Measurements from ENCODE around the gene SLAMF6.
"Not testable (repeated sequence)": the region's sequence is repeated elsewhere in the genome, so short reads cannot be mapped to it uniquely, and the experiment has no call there.

Gene SLAMF6

DNA sequence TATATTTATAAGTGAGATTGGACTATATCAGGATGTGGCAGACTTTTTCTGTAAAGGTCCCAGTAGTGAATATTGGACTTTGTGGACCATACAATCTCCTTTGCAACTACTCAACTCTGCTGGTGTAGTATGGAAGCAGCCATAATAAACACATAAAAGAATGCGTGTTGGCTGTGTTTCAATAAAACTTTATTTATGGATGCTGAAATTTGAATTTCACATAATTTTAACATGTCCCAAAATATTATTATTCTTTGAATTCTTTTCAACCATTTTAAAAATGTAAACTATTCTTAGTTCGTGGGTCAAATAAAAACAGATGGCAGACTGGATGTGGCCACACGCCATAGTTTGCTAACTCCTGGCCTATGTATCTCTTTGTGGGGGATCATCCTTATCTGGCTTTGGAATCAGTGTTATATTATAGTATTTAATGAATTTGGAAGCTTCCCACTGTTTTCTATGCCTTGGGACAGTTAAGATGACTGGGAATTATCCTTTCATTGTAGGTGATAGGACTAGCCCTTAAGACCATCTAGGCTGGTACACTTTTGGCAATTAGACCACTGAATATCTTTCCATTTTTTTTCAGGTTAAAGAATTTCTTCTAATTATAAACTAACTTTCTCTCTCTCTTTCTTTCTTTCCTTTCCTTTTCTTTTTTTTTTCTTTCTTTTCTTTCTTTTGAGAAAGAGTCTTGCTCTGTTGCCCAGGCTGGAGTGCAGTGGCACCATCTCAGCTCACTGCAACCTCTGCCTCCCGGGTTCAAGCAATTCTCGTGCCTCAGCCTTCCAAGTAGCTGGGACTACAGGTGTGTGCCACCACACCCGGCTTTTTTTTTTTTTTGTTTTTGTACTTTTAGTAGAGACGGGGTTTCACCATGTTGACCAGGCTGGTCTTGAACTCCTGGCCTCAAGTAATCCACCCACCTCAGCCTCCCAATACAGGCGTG lies 14.9 kb upstream of the SLAMF6 start:
- DNase-seq (ENCODE audit: low spot score): no peak
- in situ Hi-C loops (cut with MboI; ENCODE audit: low sequenced_read_pairs, unreplicated experiment): no loop called here
- TF ChIP-seq, protein P1, sequence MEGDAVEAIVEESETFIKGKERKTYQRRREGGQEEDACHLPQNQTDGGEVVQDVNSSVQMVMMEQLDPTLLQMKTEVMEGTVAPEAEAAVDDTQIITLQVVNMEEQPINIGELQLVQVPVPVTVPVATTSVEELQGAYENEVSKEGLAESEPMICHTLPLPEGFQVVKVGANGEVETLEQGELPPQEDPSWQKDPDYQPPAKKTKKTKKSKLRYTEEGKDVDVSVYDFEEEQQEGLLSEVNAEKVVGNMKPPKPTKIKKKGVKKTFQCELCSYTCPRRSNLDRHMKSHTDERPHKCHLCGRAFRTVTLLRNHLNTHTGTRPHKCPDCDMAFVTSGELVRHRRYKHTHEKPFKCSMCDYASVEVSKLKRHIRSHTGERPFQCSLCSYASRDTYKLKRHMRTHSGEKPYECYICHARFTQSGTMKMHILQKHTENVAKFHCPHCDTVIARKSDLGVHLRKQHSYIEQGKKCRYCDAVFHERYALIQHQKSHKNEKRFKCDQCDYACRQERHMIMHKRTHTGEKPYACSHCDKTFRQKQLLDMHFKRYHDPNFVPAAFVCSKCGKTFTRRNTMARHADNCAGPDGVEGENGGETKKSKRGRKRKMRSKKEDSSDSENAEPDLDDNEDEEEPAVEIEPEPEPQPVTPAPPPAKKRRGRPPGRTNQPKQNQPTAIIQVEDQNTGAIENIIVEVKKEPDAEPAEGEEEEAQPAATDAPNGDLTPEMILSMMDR (IDR thresholded peaks at IDR 0.05; ENCODE audit: borderline replicate concordance, control extremely low read depth, extremely low read depth, insufficient read depth, missing control alignments): no peak

DNA sequence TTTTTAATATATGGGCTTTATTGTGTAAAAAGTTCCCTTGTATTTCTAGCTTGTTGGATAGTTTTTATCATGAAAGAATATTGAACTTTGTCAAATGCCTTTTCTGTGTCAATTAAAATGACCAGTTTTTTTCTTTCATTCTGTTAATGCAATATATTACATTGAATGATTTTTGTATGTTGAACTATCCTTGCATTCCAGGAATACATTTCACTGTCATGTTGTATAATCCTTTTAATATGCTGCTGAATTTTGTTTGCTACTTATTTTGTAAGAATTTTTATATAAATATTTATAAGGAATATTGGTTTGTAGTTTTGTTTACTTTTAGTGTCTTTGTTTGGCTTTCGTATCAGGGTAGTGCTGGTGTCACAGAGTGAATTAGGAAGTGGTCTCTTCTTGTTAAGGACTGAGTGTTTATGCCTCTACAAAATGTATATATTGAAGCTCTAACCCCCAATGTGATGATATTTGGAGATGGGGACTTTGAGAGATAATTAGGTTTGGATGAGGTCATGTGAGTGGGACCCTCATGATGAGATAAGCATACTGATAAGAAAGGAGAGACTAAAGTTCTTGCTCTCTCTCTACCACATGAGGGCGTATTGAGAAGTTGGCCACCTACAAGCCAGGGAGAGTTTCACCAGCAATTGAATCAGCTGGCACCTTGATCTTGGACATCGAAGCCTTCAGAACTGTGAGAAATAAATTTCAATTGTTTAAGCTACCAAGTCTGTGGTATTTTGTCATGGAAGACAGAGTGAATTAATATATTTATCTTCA lies 12.0 kb upstream of the SLAMF6 start:
- in situ Hi-C loops (cut with MboI; ENCODE audit: low sequenced_read_pairs, unreplicated experiment): no loop called here
- TF ChIP-seq, protein P1 (IDR thresholded peaks at IDR 0.05; ENCODE audit: borderline replicate concordance, control extremely low read depth, extremely low read depth, insufficient read depth, missing control alignments): no peak
- no peak for DNase-seq (ENCODE audit: low spot score)

DNA sequence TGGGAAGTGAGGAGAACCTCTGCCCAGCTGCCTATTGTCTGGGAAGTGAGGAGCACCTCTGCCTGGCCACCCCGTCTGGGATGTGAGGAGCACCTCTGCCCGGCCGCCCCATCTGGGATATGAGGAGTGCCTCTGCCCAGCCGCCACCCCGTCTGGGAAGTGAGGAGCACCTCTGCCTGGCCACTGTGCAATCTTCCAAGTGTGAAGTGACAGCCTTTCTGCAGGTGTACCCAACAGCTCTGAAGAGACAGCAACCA lies 9.4 kb upstream of the SLAMF6 start:
- DNase-seq (ENCODE audit: low spot score); in situ Hi-C loops (cut with MboI; ENCODE audit: low sequenced_read_pairs, unreplicated experiment): not testable (repeated sequence)

DNA sequence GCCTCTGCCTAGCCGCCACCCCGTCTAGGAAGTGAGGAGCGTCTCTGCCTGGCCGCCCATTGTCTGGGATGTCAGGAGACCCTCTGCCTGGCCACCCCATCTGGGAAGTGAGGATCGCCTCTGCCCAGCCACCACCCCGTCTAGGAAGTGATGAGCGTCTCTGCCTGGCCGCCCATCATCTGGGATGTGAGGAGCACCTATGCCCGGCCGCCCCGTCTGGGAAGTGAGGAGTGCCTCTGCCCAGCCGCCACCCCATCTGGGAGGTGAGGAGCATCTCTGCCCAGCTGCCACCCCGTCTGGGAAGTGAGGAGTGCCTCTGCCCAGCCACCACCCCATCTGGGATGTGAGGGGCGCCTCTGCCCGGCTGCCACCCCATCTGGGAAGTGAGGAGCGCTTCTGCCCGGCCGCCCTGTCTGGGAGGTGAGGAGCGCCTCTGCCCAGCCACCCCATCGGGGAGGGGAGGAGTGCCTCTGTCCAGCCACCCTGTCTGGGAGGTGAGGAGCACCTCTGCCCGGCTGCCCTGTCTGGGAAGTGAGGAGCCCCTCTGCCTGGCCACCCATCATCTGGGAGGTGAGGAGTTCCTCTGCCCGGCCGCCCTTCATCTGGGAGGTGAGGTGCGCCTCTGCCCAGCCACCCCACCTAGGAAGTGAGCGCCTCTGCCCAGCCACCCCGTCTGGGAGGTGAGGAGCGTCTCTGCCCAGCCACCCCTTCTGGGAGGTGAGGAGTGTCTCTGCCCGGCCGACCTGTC lies 8.9 kb upstream of the SLAMF6 start:
- DNase-seq (ENCODE audit: low spot score); in situ Hi-C loops (cut with MboI; ENCODE audit: low sequenced_read_pairs, unreplicated experiment): not testable (repeated sequence)

DNA sequence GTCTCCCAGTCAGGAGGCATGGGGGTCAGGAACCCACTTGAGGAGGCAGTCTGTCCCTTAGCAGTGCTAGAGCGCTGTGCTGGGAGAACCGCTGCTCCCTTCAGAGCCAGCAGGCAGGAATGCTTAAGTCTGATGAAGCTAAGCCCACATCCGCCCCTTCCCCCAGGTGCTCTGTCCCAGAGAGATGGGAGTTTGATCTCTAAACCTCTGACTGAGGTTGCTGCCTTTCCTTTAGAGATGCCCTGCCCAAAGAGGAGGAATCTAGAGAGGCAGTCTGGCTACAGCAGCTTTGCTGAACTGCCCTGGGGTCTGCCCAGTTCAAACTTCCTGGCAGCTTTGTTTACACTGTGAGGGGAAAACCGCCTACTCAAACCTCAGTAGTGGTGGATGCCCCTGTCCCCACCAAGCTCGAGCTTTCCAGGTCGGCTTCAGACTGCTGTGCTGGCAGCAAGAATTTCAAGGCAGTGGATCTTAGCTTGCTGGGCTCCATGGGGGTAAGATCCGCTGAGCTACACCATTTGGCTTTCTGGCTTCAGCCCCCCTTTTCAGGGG lies 6.4 kb upstream of the SLAMF6 start:
- DNase-seq (ENCODE audit: low spot score); in situ Hi-C loops (cut with MboI; ENCODE audit: low sequenced_read_pairs, unreplicated experiment): not testable (repeated sequence)

DNA sequence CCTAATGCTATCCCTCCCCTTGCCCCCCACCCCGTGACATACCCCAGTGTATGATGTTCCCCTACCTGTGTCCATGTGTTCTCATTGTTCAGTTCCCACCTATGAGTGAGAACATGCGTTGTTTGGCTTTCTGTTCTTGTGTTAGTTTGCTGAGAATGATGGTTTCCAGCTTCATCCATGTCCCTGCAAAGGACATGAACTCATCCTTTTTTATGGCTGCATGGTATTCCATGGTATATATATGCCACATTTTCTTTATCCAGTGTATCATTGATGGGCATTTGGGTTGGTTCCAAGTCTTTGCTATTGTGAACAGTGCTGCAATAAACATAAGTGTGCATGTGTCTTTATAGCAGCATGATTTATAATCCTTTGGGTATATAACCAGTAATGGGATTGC lies 734 bp upstream of the SLAMF6 start:
- in situ Hi-C loops (cut with MboI; ENCODE audit: low sequenced_read_pairs, unreplicated experiment); DNase-seq (ENCODE audit: low spot score): not testable (repeated sequence)

DNA sequence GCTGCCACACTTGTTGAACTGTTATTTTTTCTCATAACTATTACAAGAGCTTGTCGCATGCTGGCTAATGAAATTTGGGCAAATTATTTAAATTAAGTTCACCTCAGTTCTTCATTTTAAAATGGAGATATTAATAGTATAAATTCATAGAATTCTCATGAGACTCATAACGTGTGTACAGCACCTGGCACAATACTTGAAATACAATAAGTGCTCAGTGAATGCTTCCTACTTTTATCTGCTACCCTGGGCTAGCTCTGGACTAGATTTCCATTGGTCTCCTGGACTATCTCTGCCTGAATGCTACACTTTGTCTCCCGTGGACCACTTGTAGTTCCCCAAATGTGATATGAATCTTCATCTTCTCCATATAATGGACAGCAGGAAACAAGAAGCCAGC lies 919 bp downstream of the SLAMF6 start:
- no peak for DNase-seq (ENCODE audit: low spot score)
- in situ Hi-C loops (cut with MboI; ENCODE audit: low sequenced_read_pairs, unreplicated experiment): no loop called here
- TF ChIP-seq, protein P1 (IDR thresholded peaks at IDR 0.05; ENCODE audit: borderline replicate concordance, control extremely low read depth, extremely low read depth, insufficient read depth, missing control alignments): no peak

DNA sequence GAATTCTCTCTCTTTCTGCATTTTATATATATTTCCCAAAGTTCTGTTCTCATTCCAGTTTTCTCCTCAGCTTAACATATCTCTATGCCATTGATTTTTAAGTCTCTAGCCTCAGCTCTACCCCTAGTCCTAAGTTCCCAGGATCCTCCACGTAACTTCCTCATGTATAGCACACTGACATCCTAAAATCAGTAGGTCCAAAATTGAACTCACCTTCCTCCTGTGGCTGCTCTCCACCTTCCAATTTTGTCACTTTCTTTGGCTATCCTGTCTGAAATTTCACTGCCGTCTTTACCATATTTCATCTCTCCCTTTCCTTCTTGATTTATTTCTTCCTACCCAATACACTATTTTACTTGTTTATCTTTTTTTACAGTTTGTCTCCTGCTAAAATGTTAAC lies 1.5 kb downstream of the SLAMF6 start:
- in situ Hi-C loops (cut with MboI; ENCODE audit: low sequenced_read_pairs, unreplicated experiment): no loop called here
- DNase-seq (ENCODE audit: low spot score): no peak
- TF ChIP-seq, protein P1 (IDR thresholded peaks at IDR 0.05; ENCODE audit: borderline replicate concordance, control extremely low read depth, extremely low read depth, insufficient read depth, missing control alignments): no peak
